Activated T-cell treated with anti-CD3 and anti-CD28 coated beads, Interleukin-2, amount 50 U/mL, for 4 hours (primary cell): Measurements from ENCODE around the gene KCNAB1. TPM values are rescaled to one million over a fixed set of nuclear protein-coding genes. Genes with fewer than 3 reads are reported as not detected.

Source experiments
- ATAC-seq, 2 donors: fragments of 200-7000 bp; cut with Tn5 transposase; one replicate each; pipeline ENCODE4 v1.10.0; 2021
- DNase-seq: peaks from one replicate; pipeline ENCODE4 v3.0.0-alpha.2; 2020
- H3K27me3 Mint-ChIP-seq: one replicate; pipeline ENCODE4 v1.8.0; 2021; ENCODE audit warnings: low read depth, mixed read lengths
- H3K36me3 Mint-ChIP-seq: one replicate; pipeline ENCODE4 v1.8.0; 2022; ENCODE audit warnings: mixed read lengths; ENCODE audit not compliant: insufficient read depth
- H3K4me1 Mint-ChIP-seq: one replicate; pipeline ENCODE4 v1.8.0; 2021; ENCODE audit warnings: low read depth, mixed read lengths
- H3K4me3 Mint-ChIP-seq: one replicate; pipeline ENCODE4 v1.8.0; 2021; ENCODE audit warnings: mild to moderate bottlenecking, moderate library complexity, mixed read lengths
- H3K9me3 Mint-ChIP-seq: one replicate; pipeline ENCODE4 v1.8.0; 2021; ENCODE audit warnings: mixed read lengths
- total RNA-seq, 3 donors: library from RNA; stranded (reverse); gene quantifications; one replicate each; pipeline ENCODE4 v1.2.1, GENCODE V29; 2021

Gene KCNAB1
- total RNA-seq, 3 donors from 2014 or later, result not detected

GRCh38 chr3:156456771-156457224 is 336.4 kb downstream of the KCNAB1 start:
- Mint-ChIP-seq H3K36me3 (no peaks in the 10 kb centered on the region), H3K4me3 (no peak overlapping the region), H3K27me3 (peaks cover 5% of the 10 kb centered on the region), H3K4me1 (no peaks in the 10 kb centered on the region), H3K9me3 (no peaks in the 10 kb centered on the region)
- DNase-seq (no peak), ATAC-seq (no peak)

GRCh38 chr3:156459434-156459833 is 339.1 kb downstream of the KCNAB1 start:
- H3K9me3 Mint-ChIP-seq, result no peaks in the 10 kb centered on the region
- no peak overlapping the region for H3K4me3 Mint-ChIP-seq
- no peaks in the 10 kb centered on the region for H3K36me3 Mint-ChIP-seq
- H3K4me1 Mint-ChIP-seq, result no peaks in the 10 kb centered on the region
- peaks cover 9% of the 10 kb centered on the region for H3K27me3 Mint-ChIP-seq
- DNase-seq (no peak), ATAC-seq (no peak)

GRCh38 chr3:156460206-156460611 is 339.8 kb downstream of the KCNAB1 start:
- DNase-seq (no peak), ATAC-seq (no peak)
- no peaks in the 10 kb centered on the region for H3K4me1 Mint-ChIP-seq
- H3K4me3 Mint-ChIP-seq, result no peak overlapping the region
- no peaks in the 10 kb centered on the region for H3K36me3 Mint-ChIP-seq
- H3K27me3 Mint-ChIP-seq, result peaks cover 9% of the 10 kb centered on the region
- H3K9me3 Mint-ChIP-seq, result no peaks in the 10 kb centered on the region

GRCh38 chr3:156461889-156462288 is 341.5 kb downstream of the KCNAB1 start:
- no peak for ATAC-seq
- DNase-seq, result no peak
- H3K36me3 Mint-ChIP-seq, result no peaks in the 10 kb centered on the region
- H3K4me3 Mint-ChIP-seq, result no peak overlapping the region
- peaks cover 9% of the 10 kb centered on the region for H3K27me3 Mint-ChIP-seq
- no peaks in the 10 kb centered on the region for H3K9me3 Mint-ChIP-seq
- no peaks in the 10 kb centered on the region for H3K4me1 Mint-ChIP-seq

- no peaks in the 10 kb centered on the region for H3K9me3 Mint-ChIP-seq
Observed at GRCh38 chr3:156463123-156463522, 342.7 kb downstream of the KCNAB1 start.

GRCh38 chr3:156465194-156465593 is 344.8 kb downstream of the KCNAB1 start:
- DNase-seq (no peak), ATAC-seq (no peak)
- Mint-ChIP-seq H3K4me3 (no peak overlapping the region), H3K36me3 (no peaks in the 10 kb centered on the region), H3K9me3 (no peaks in the 10 kb centered on the region), H3K4me1 (no peaks in the 10 kb centered on the region), H3K27me3 (peaks cover 10% of the 10 kb centered on the region)

More at GRCh38 chr3:156463123-156463522, 342.7 kb downstream of the KCNAB1 start:
- Mint-ChIP-seq H3K36me3 (no peaks in the 10 kb centered on the region), H3K4me3 (no peak overlapping the region), H3K4me1 (no peaks in the 10 kb centered on the region), H3K27me3 (peaks cover 12% of the 10 kb centered on the region)
- no peak for ATAC-seq
- no peak for DNase-seq

- H3K4me3 Mint-ChIP-seq, result no peak overlapping the region
- no peak for ATAC-seq
- H3K27me3 Mint-ChIP-seq, result peaks cover 8% of the 10 kb centered on the region
Observed at GRCh38 chr3:156469456-156469855, 349.1 kb downstream of the KCNAB1 start.

GRCh38 chr3:156471431-156471830 is 351.1 kb downstream of the KCNAB1 start:
- no peak overlapping the region for H3K4me3 Mint-ChIP-seq
- peaks cover 14% of the 10 kb centered on the region for H3K27me3 Mint-ChIP-seq
- DNase-seq, result no peak
- H3K4me1 Mint-ChIP-seq, result no peaks in the 10 kb centered on the region
- no peaks in the 10 kb centered on the region for H3K36me3 Mint-ChIP-seq
- ATAC-seq, result no peak
- H3K9me3 Mint-ChIP-seq, result no peaks in the 10 kb centered on the region

More at GRCh38 chr3:156469456-156469855, 349.1 kb downstream of the KCNAB1 start:
- no peaks in the 10 kb centered on the region for H3K9me3 Mint-ChIP-seq
- no peak for DNase-seq
- H3K4me1 Mint-ChIP-seq, result no peaks in the 10 kb centered on the region
- H3K36me3 Mint-ChIP-seq, result no peaks in the 10 kb centered on the region

GRCh38 chr3:156472150-156472549 is 351.8 kb downstream of the KCNAB1 start:
- H3K4me1 Mint-ChIP-seq, result no peaks in the 10 kb centered on the region
- no peak for DNase-seq
- no peaks in the 10 kb centered on the region for H3K9me3 Mint-ChIP-seq
- no peak for ATAC-seq
- no peak overlapping the region for H3K4me3 Mint-ChIP-seq
- peaks cover 14% of the 10 kb centered on the region for H3K27me3 Mint-ChIP-seq
- no peaks in the 10 kb centered on the region for H3K36me3 Mint-ChIP-seq

- Mint-ChIP-seq H3K4me3 (no peak overlapping the region), H3K4me1 (no peaks in the 10 kb centered on the region), H3K36me3 (no peaks in the 10 kb centered on the region), H3K9me3 (no peaks in the 10 kb centered on the region), H3K27me3 (peaks cover 13% of the 10 kb centered on the region)
- DNase-seq, result no peak
- ATAC-seq, result no peak
Observed at GRCh38 chr3:156472684-156473083, 352.3 kb downstream of the KCNAB1 start.

GRCh38 chr3:156473341-156473740 is 353.0 kb downstream of the KCNAB1 start:
- DNase-seq, result no peak
- Mint-ChIP-seq H3K4me1 (no peaks in the 10 kb centered on the region), H3K36me3 (no peaks in the 10 kb centered on the region), H3K9me3 (no peaks in the 10 kb centered on the region), H3K27me3 (peaks cover 13% of the 10 kb centered on the region), H3K4me3 (no peak overlapping the region)
- no peak for ATAC-seq

GRCh38 chr3:156474560-156475389 is 354.4 kb downstream of the KCNAB1 start:
- H3K9me3 Mint-ChIP-seq, result no peaks in the 10 kb centered on the region
- H3K4me1 Mint-ChIP-seq, result no peaks in the 10 kb centered on the region
- no peaks in the 10 kb centered on the region for H3K36me3 Mint-ChIP-seq
- no peak overlapping the region for H3K4me3 Mint-ChIP-seq
- DNase-seq, result no peak
- peaks cover 16% of the 10 kb centered on the region for H3K27me3 Mint-ChIP-seq
- no peak for ATAC-seq

- DNase-seq (no peak), ATAC-seq (no peak)
- H3K9me3 Mint-ChIP-seq, result no peaks in the 10 kb centered on the region
- peaks cover 9% of the 10 kb centered on the region for H3K4me1 Mint-ChIP-seq
- H3K27me3 Mint-ChIP-seq, result peaks cover 13% of the 10 kb centered on the region
- no peak overlapping the region for H3K4me3 Mint-ChIP-seq
- H3K36me3 Mint-ChIP-seq, result no peaks in the 10 kb centered on the region
Observed at GRCh38 chr3:156477323-156477722, 356.9 kb downstream of the KCNAB1 start.

- peaks cover 24% of the 10 kb centered on the region for H3K4me1 Mint-ChIP-seq
- H3K27me3 Mint-ChIP-seq, result peaks cover 13% of the 10 kb centered on the region
- no peaks in the 10 kb centered on the region for H3K36me3 Mint-ChIP-seq
- ATAC-seq (no peak), DNase-seq (no peak)
- H3K9me3 Mint-ChIP-seq, result no peaks in the 10 kb centered on the region
- H3K4me3 Mint-ChIP-seq, result no peak overlapping the region
Observed at GRCh38 chr3:156478891-156479290, 358.5 kb downstream of the KCNAB1 start.

GRCh38 chr3:156479604-156480003 is 359.2 kb downstream of the KCNAB1 start:
- Mint-ChIP-seq H3K4me1 (peaks cover 31% of the 10 kb centered on the region), H3K4me3 (no peak overlapping the region), H3K27me3 (peaks cover 13% of the 10 kb centered on the region), H3K9me3 (no peaks in the 10 kb centered on the region), H3K36me3 (no peaks in the 10 kb centered on the region)
- no peak for ATAC-seq
- DNase-seq, result no peak
